H1 (cell line): ENCODE results near the gene PLCL1. TPM values are rescaled to one million over a fixed set of nuclear protein-coding genes. Genes with fewer than 3 reads are reported as not detected.

ENCODE experiments used
- CTCF ChIA-PET: fragments of 300-600 bp; sonication (Branson Sonifier 250); formaldehyde crosslinking; loops from one replicate; lab custom pipeline; 2021; ENCODE audit not compliant: partially characterized antibody; lab: Charles Lee
- POLR2A ChIA-PET: fragments of 300-600 bp; sonication (Branson Sonifier 250); formaldehyde crosslinking; loops from one replicate; lab custom pipeline; 2021; ENCODE audit warnings: inconsistent platforms; ENCODE audit not compliant: partially characterized antibody; lab: Charles Lee
- DNase-seq, 2 experiments: peaks; one replicate each; pipeline versions ENCODE4 v3.0.0 to v3.0.0-alpha.2; 2010 to 2022; ENCODE audit warnings: low spot score in 2 of 2, low read depth in 1 of 2, mixed read lengths in 1 of 2
- FAIRE-seq: peaks from 2 replicates; lab custom pipeline; 2011; peaks lifted over from hg19 to GRCh38; lab: Jason Lieb, UNC
- H2AFZ ChIP-seq: 2 replicates; pipeline ENCODE4 v1.8.1; 2012; ENCODE audit warnings: low read length, inconsistent platforms
- H2AK5ac ChIP-seq: 2 replicates; pipeline ENCODE4 v1.6.1; 2013; ENCODE audit warnings: low read depth, low read length
- H2BK120ac ChIP-seq: replicated peaks from 2 replicates; pipeline ENCODE3; 2013; ENCODE audit warnings: low read depth, low read length, inconsistent platforms
- H2BK12ac ChIP-seq: 2 replicates; pipeline ENCODE4 v1.6.1; 2013; ENCODE audit warnings: low read depth, low read length
- H2BK15ac ChIP-seq: 2 replicates; pipeline ENCODE4 v1.6.1; 2013; ENCODE audit warnings: low read length
- H2BK20ac ChIP-seq: 2 replicates; pipeline ENCODE4 v1.6.1; 2013; ENCODE audit warnings: low read length
- H2BK5ac ChIP-seq: 2 replicates; pipeline ENCODE4 v1.6.1; 2013; ENCODE audit warnings: low read depth, low read length
- H3K14ac ChIP-seq: 2 replicates; pipeline ENCODE4 v1.6.1; 2013; ENCODE audit warnings: inconsistent platforms; ENCODE audit not compliant: insufficient read length
- H3K18ac ChIP-seq: 2 replicates; pipeline ENCODE4 v1.6.1; 2013; ENCODE audit warnings: low read length; ENCODE audit errors: extremely low read depth
- H3K23ac ChIP-seq: 2 replicates; pipeline ENCODE4 v1.6.1; 2013; ENCODE audit warnings: inconsistent platforms; ENCODE audit not compliant: insufficient read length
- H3K23me2 ChIP-seq: 2 replicates; pipeline ENCODE4 v1.6.1; 2013; ENCODE audit warnings: low read depth, low read length
- H3K27ac ChIP-seq: 2 replicates; pipeline ENCODE4 v1.6.1; 2011; ENCODE audit warnings: low read depth, low read length, inconsistent platforms
- H3K27me3 ChIP-seq, 4 experiments: replicated peaks in 1 of 4; 1 replicate in 1 of 4; 2 replicates in 3 of 4; pipeline versions ENCODE4 v1.6.1 to v1.8.1; 2011 to 2013; ENCODE audit warnings: low read length in 3 of 4, mild to moderate bottlenecking in 3 of 4, inconsistent platforms in 2 of 4, mixed read lengths in 2 of 4, moderate library complexity in 1 of 4; ENCODE audit not compliant: control insufficient read depth in 3 of 4, insufficient read depth in 3 of 4; ENCODE audit errors: extremely low read depth in 1 of 4
- H3K36me3 ChIP-seq, 4 experiments: 2 replicates each; pipeline versions ENCODE4 v1.6.1 to v1.8.1; 2011 to 2013; ENCODE audit warnings: mild to moderate bottlenecking in 4 of 4, low read length in 3 of 4, moderate library complexity in 2 of 4, control low read depth in 1 of 4, inconsistent platforms in 1 of 4; ENCODE audit not compliant: insufficient read depth in 4 of 4, control insufficient read depth in 2 of 4
- H3K4ac ChIP-seq: replicated peaks from 2 replicates; pipeline ENCODE3; 2013; ENCODE audit warnings: low read length, low read depth, mixed read lengths, inconsistent platforms; ENCODE audit not compliant: insufficient read length
- H3K4me1 ChIP-seq, 4 experiments: replicated peaks in 1 of 4; 1 replicate in 1 of 4; 2 replicates in 3 of 4; pipeline versions ENCODE4 v1.6.1 to v1.8.1; 2011 to 2013; ENCODE audit warnings: low read length in 3 of 4, inconsistent platforms in 2 of 4, mixed read lengths in 1 of 4; ENCODE audit not compliant: insufficient read depth in 4 of 4, control insufficient read depth in 3 of 4
- H3K4me2 ChIP-seq, 2 experiments: 2 replicates each; pipeline versions ENCODE4 v1.6.1 to v1.8.1; 2011 to 2013; ENCODE audit warnings: low read depth in 2 of 2, low read length in 2 of 2, control low read depth in 1 of 2, inconsistent platforms in 1 of 2, mild to moderate bottlenecking in 1 of 2; ENCODE audit not compliant: insufficient read depth in 1 of 2
- H3K4me3 ChIP-seq, 4 experiments: fragments of 200-600, 300-600 bp in 1 of 4; sonication (generic), shearing (Covaris generic), sonication (Bioruptor Twin) in 1 of 4; 2 replicates each; pipeline versions ENCODE4 v1.5.1 to v1.8.1; 2011 to 2016; ENCODE audit warnings: low read length in 4 of 4, low read depth in 3 of 4, control low read depth in 2 of 4, inconsistent platforms in 2 of 4, mild to moderate bottlenecking in 2 of 4, mixed read lengths in 1 of 4, moderate library complexity in 1 of 4; ENCODE audit not compliant: insufficient read depth in 2 of 4; ENCODE audit errors: extremely low read depth in 1 of 4
- H3K56ac ChIP-seq: replicated peaks from 2 replicates; pipeline ENCODE3; 2013; ENCODE audit warnings: low read depth, mild to moderate bottlenecking, mixed read lengths, low read length, inconsistent platforms; ENCODE audit not compliant: insufficient read length
- H3K79me1 ChIP-seq: 2 replicates; pipeline ENCODE4 v1.6.1; 2013; ENCODE audit warnings: low read depth, low read length, control low read depth
- H3K79me2 ChIP-seq, 2 experiments: 2 replicates each; pipeline versions ENCODE4 v1.6.1 to v1.8.1; 2012 to 2013; ENCODE audit warnings: low read length in 2 of 2, mild to moderate bottlenecking in 2 of 2, inconsistent platforms in 1 of 2; ENCODE audit not compliant: insufficient read depth in 2 of 2, control insufficient read depth in 1 of 2
- H3K9ac ChIP-seq, 4 experiments: replicated peaks in 1 of 4; 1 replicate in 1 of 4; 2 replicates in 3 of 4; pipeline versions ENCODE4 v1.6.1 to v1.8.1; 2011 to 2013; ENCODE audit warnings: low read depth in 3 of 4, low read length in 3 of 4, control low read depth in 2 of 4, mild to moderate bottlenecking in 2 of 4, moderate library complexity in 2 of 4, inconsistent platforms in 1 of 4; ENCODE audit errors: extremely low read depth in 1 of 4
- H3K9me3 ChIP-seq, 2 experiments: 2 replicates each; pipeline versions ENCODE4 v1.6.1 to v1.8.1; 2012 to 2013; ENCODE audit warnings: mild to moderate bottlenecking in 2 of 2, moderate library complexity in 2 of 2, control low read depth in 1 of 2, inconsistent platforms in 1 of 2, low read depth in 1 of 2, low read length in 1 of 2, mixed read lengths in 1 of 2; ENCODE audit not compliant: insufficient read depth in 2 of 2
- H4K20me1 ChIP-seq, 2 experiments: replicated peaks in 1 of 2; 2 replicates each; pipeline versions ENCODE3 to v1.8.1; 2011 to 2013; ENCODE audit warnings: inconsistent platforms in 2 of 2, low read length in 2 of 2, mild to moderate bottlenecking in 1 of 2; ENCODE audit not compliant: insufficient read depth in 2 of 2, control insufficient read depth in 1 of 2
- H4K5ac ChIP-seq: 2 replicates; pipeline ENCODE4 v1.6.1; 2013; ENCODE audit warnings: low read length, low read depth, mixed read lengths, inconsistent platforms; ENCODE audit not compliant: insufficient read length
- H4K8ac ChIP-seq: 2 replicates; pipeline ENCODE4 v1.8.0; 2013; ENCODE audit warnings: mild to moderate bottlenecking, moderate library complexity, low read length, inconsistent platforms; ENCODE audit not compliant: insufficient read depth; ENCODE audit errors: extremely low read depth
- H4K91ac ChIP-seq: replicated peaks from 2 replicates; pipeline ENCODE3; 2013; ENCODE audit warnings: low read length, mixed read lengths, inconsistent platforms; ENCODE audit not compliant: insufficient read length
- CBX5 ChIP-seq: fragments of 300-800, 300-1000 bp; sonication (generic); IDR thresholded peaks from 2 replicates; pipeline ENCODE4 v1.7.1; 2016; ENCODE audit warnings: antibody characterized with exemption, low read length, low read depth
- CREB1 ChIP-seq: IDR thresholded peaks from 2 replicates; pipeline ENCODE4 v1.6.1; 2012; ENCODE audit warnings: inconsistent platforms
- JUN ChIP-seq: IDR thresholded peaks from 2 replicates; pipeline ENCODE4 v1.6.1; 2011; ENCODE audit warnings: low read depth, mild to moderate bottlenecking, improper control_type of control experiment, low read length
- SRF ChIP-seq: IDR thresholded peaks from 2 replicates; pipeline ENCODE4 v1.6.1; 2011; ENCODE audit warnings: mild to moderate bottlenecking, low read depth, low read length, moderate library complexity
- WGBS, 2 experiments: shearing (Covaris generic) in 1 of 2; methylation state at CpG; one replicate each; pipeline versions ENCODE4 v1.1.6 to v1.1.7; 2013 to 2015; ENCODE audit warnings: low lambda C conversion rate in 2 of 2, mixed read lengths in 2 of 2, inconsistent platforms in 1 of 2, low coverage in 1 of 2, missing lambda C conversion rate in 1 of 2; ENCODE audit not compliant: insufficient replicate concordance in 2 of 2, insufficient coverage in 1 of 2, insufficient read length in 1 of 2; ENCODE audit errors: extremely low coverage in 1 of 2, missing lambda C conversion rate in 1 of 2; 5-methylcytosine and 5-hydroxymethylcytosine counted together
- polyA plus RNA-seq, 7 experiments: library from polyadenylated mRNA; depleted of rRNA in 3 of 7; stranded (reverse) in 5 of 7; unstranded in 2 of 7; fragments of >200 nt in 5 of 7; fragments of 200-250 nt in 2 of 7; gene quantifications; 1 replicate in 5 of 7; 2 replicates in 1 of 7; 4 replicates in 1 of 7; pipeline versions ENCODE4 v1.2.1 to v1.2.3, GENCODE V29; 2011 to 2013; ENCODE audit warnings: missing spikeins in 2 of 7, mixed read lengths in 2 of 7
- total RNA-seq: library from RNA; stranded (reverse); fragmentation: NEBNext Ultra II Directional; extraction: Animal tissue kit (Norgen Biotek cat#: 25700); gene quantifications from 2 replicates; pipeline ENCODE4 v1.2.1, GENCODE V29; 2021
- TF ChIP-seq, protein P1 (sequence below), 3 experiments: IDR thresholded peaks; 1 replicate in 2 of 3; 2 replicates in 1 of 3; pipeline versions ENCODE4 v1.5.1 to v1.6.1; 2011; ENCODE audit warnings: low read length in 3 of 3, mild to moderate bottlenecking in 3 of 3, inconsistent platforms in 2 of 3, low read depth in 1 of 3, moderate library complexity in 1 of 3; ENCODE audit not compliant: insufficient read depth in 1 of 3; ENCODE audit errors: control extremely low read depth in 1 of 3

The PLCL1 gene
- total and polyA plus RNA-seq, 2 of the 8 experiments (the other 6 are each of a cell fraction or from before 2014, with no cell fraction given) = not detected

DNA sequence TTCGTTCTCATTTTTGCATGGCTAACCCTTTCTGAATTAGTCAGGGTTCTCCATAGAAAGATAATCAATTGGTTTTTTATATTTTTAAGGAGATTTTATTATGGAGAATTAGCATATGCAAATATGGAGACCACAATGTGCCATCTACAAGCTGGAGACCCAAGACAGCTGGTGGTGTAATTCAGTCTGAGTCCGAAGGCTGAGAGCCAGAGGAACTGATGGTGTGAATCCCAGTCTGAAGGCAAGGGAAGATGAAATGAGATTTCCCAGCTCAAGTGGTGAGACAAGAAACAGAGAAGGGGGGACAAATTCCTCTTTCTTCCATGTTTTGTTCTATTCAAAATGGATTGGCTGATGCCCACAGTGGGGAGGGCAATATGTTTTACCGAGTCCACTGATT, 80.7 kb downstream of the PLCL1 start:
- no peaks in the 10 kb centered on the region for H4K20me1 ChIP-seq
- no peak overlapping the region for H3K23ac ChIP-seq
- H3K4me3 ChIP-seq = no peak overlapping the region
- H3K4me1 ChIP-seq = peaks cover 0 to 3% (median 2%) of the 10 kb centered on the region in 4 experiments; a peak in 4 of 7 replicates
- H3K9me3 ChIP-seq = no peaks in the 10 kb centered on the region
- TF ChIP-seq, protein P1, sequence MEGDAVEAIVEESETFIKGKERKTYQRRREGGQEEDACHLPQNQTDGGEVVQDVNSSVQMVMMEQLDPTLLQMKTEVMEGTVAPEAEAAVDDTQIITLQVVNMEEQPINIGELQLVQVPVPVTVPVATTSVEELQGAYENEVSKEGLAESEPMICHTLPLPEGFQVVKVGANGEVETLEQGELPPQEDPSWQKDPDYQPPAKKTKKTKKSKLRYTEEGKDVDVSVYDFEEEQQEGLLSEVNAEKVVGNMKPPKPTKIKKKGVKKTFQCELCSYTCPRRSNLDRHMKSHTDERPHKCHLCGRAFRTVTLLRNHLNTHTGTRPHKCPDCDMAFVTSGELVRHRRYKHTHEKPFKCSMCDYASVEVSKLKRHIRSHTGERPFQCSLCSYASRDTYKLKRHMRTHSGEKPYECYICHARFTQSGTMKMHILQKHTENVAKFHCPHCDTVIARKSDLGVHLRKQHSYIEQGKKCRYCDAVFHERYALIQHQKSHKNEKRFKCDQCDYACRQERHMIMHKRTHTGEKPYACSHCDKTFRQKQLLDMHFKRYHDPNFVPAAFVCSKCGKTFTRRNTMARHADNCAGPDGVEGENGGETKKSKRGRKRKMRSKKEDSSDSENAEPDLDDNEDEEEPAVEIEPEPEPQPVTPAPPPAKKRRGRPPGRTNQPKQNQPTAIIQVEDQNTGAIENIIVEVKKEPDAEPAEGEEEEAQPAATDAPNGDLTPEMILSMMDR (IDR thresholded peaks at IDR 0.05; ENCODE audit: control extremely low read depth in 1 of 3, insufficient read depth in 1 of 3, low read depth in 1 of 3, low read length in 3 of 3) = no peak
- TF ChIP-seq CREB1 (no peak), CBX5 (no peak), SRF (no peak), JUN (no peak)
- H3K79me2 ChIP-seq = no peaks in the 10 kb centered on the region
- ChIA-PET CTCF (no interaction called here), POLR2A (no interaction called here)
- H3K79me1 ChIP-seq = no peaks in the 10 kb centered on the region
- H2AK5ac ChIP-seq = no peak overlapping the region
- H4K8ac ChIP-seq = no peak overlapping the region
- no peak overlapping the region for H2BK20ac ChIP-seq
- H2BK120ac ChIP-seq = no peak overlapping the region
- no peak overlapping the region for H3K56ac ChIP-seq
- H2AFZ ChIP-seq = no peak overlapping the region
- no peak overlapping the region for H4K5ac ChIP-seq
- H3K27me3 ChIP-seq = no peaks in the 10 kb centered on the region
- WGBS, 2 experiments = 88% methylated on average over 3 of the region's 3 CpGs; no CpG with 5 or more reads in 1 of the 2 experiments
- no peak overlapping the region for H4K91ac ChIP-seq
- H3K23me2 ChIP-seq = no peaks in the 10 kb centered on the region
- H2BK12ac ChIP-seq = no peak overlapping the region
- no peaks in the 10 kb centered on the region for H3K36me3 ChIP-seq
- no peak overlapping the region for H3K27ac ChIP-seq
- no peak overlapping the region for H3K4me2 ChIP-seq
- no peak overlapping the region for H2BK15ac ChIP-seq
- DNase-seq (no peak), FAIRE-seq (no peak)
- H2BK5ac ChIP-seq = no peak overlapping the region
- H3K14ac ChIP-seq = no peak overlapping the region
- H3K18ac ChIP-seq = no peak overlapping the region
- H3K9ac ChIP-seq = no peak overlapping the region
- H3K4ac ChIP-seq = no peak overlapping the region
